Skin epidermis (tissue), 12 donors: Measurements from ENCODE around the gene GINS3.

Source experiments
- H3K27ac ChIP-seq, 21 experiments: fragments of 200-600 bp; sonication (generic) in 11 of 21; one replicate each; pipeline ENCODE4 v1.5.0; 2020; ENCODE audit warnings: mild to moderate bottlenecking in 3 of 21, inconsistent platforms in 2 of 21, moderate library complexity in 2 of 21
- H3K4me3 ChIP-seq, 7 experiments: fragments of 200-600 bp; sonication (generic) in 2 of 7; one replicate each; pipeline ENCODE4 v1.5.0; 2020; ENCODE audit warnings: inconsistent platforms in 2 of 7, mild to moderate bottlenecking in 2 of 7, moderate library complexity in 1 of 7

Gene GINS3

GRCh38 chr16:58421059-58421458 is 28.8 kb downstream of the GINS3 start:
- H3K27ac ChIP-seq = peak overlapping the region in 3 of 21 experiments; percentile 6 to 46 (median 20)
- H3K4me3 ChIP-seq = no peak overlapping the region

- H3K4me3 ChIP-seq = no peak overlapping the region
These were observed 29.3 kb downstream of the GINS3 start for GRCh38 chr16:58421529-58421928.

GRCh38 chr16:58422809-58423208 is 30.5 kb downstream of the GINS3 start:
- no peak overlapping the region for H3K27ac ChIP-seq

More at GRCh38 chr16:58421529-58421928, 29.3 kb downstream of the GINS3 start:
- peak overlapping the region in 3 of 21 experiments; percentile 6 to 46 (median 20) for H3K27ac ChIP-seq

GRCh38 chr16:58425245-58425644 is 33.0 kb downstream of the GINS3 start:
- H3K4me3 ChIP-seq = no peak overlapping the region
- no peak overlapping the region for H3K27ac ChIP-seq

More at GRCh38 chr16:58422809-58423208, 30.5 kb downstream of the GINS3 start:
- H3K4me3 ChIP-seq = no peak overlapping the region

GRCh38 chr16:58425756-58426494 is 33.7 kb downstream of the GINS3 start:
- H3K27ac ChIP-seq = no peak overlapping the region
- H3K4me3 ChIP-seq = no peak overlapping the region

GRCh38 chr16:58426966-58427365 is 34.7 kb downstream of the GINS3 start:
- Histone ChIP-seq H3K27ac (no peak overlapping the region), H3K4me3 (no peak overlapping the region)

- H3K27ac ChIP-seq = no peak overlapping the region
- no peak overlapping the region for H3K4me3 ChIP-seq
These were observed 36.6 kb downstream of the GINS3 start for GRCh38 chr16:58428621-58429542.

GRCh38 chr16:58430718-58431117 is 38.4 kb downstream of the GINS3 start:
- H3K27ac ChIP-seq = no peak overlapping the region

GRCh38 chr16:58433569-58433951 is 41.3 kb downstream of the GINS3 start:
- Histone ChIP-seq H3K27ac (no peak overlapping the region), H3K4me3 (no peak overlapping the region)

More at GRCh38 chr16:58430718-58431117, 38.4 kb downstream of the GINS3 start:
- no peak overlapping the region for H3K4me3 ChIP-seq

- Histone ChIP-seq H3K4me3 (no peak overlapping the region), H3K27ac (no peak overlapping the region)
These were observed 43.5 kb downstream of the GINS3 start for GRCh38 chr16:58435779-58436178.

- H3K27ac ChIP-seq = no peak overlapping the region
- no peak overlapping the region for H3K4me3 ChIP-seq
These were observed 47.9 kb downstream of the GINS3 start for GRCh38 chr16:58440131-58440530.

GRCh38 chr16:58442547-58442946 is 50.3 kb downstream of the GINS3 start:
- no peak overlapping the region for H3K27ac ChIP-seq
- H3K4me3 ChIP-seq = no peak overlapping the region

GRCh38 chr16:58443783-58444182 is 51.5 kb downstream of the GINS3 start:
- Histone ChIP-seq H3K27ac (no peak overlapping the region), H3K4me3 (no peak overlapping the region)

GRCh38 chr16:58444265-58444664 is 52.0 kb downstream of the GINS3 start:
- Histone ChIP-seq H3K27ac (no peak overlapping the region), H3K4me3 (no peak overlapping the region)

- H3K4me3 ChIP-seq = no peak overlapping the region
- peak overlapping the region in 9 of 21 experiments; percentile 10 to 70 (median 30) for H3K27ac ChIP-seq
These were observed 56.6 kb downstream of the GINS3 start for GRCh38 chr16:58448890-58449289.

- H3K27ac ChIP-seq = peak overlapping the region in 6 of 21 experiments; percentile 10 to 70 (median 28)
- H3K4me3 ChIP-seq = no peak overlapping the region
These were observed 57.0 kb downstream of the GINS3 start for GRCh38 chr16:58449306-58449705.

- Histone ChIP-seq H3K27ac (peak overlapping the region in 5 of 21 experiments; percentile 14 to 70 (median 30)), H3K4me3 (no peak overlapping the region)
These were observed 57.5 kb downstream of the GINS3 start for GRCh38 chr16:58449768-58450167.

- Histone ChIP-seq H3K4me3 (no peak overlapping the region), H3K27ac (no peak overlapping the region)
These were observed 58.3 kb downstream of the GINS3 start for GRCh38 chr16:58450590-58450989.

GRCh38 chr16:58451265-58451689 is 59.0 kb downstream of the GINS3 start:
- H3K4me3 ChIP-seq = no peak overlapping the region
- peak overlapping the region in 7 of 21 experiments; percentile 11 to 65 (median 41) for H3K27ac ChIP-seq

- H3K27ac ChIP-seq = peak overlapping the region in 6 of 21 experiments; percentile 11 to 65 (median 40)
- H3K4me3 ChIP-seq = no peak overlapping the region
These were observed 59.7 kb downstream of the GINS3 start for GRCh38 chr16:58451945-58452401.
